Mammary epithelial cell (primary cell): ENCODE data around the gene LDLRAD4.

Experiments
- CTCF ChIP-seq, 2 donors: IDR thresholded peaks in 1 of 2; conservative IDR thresholded peaks in 1 of 2; 2 replicates each; pipeline ENCODE4 v1.5.1; 2011 to 2012; ENCODE audit warnings: inconsistent platforms in 2 of 2, low read length in 2 of 2, mild to moderate bottlenecking in 2 of 2, control low read depth in 1 of 2, low read depth in 1 of 2; ENCODE audit not compliant: insufficient read depth in 1 of 2; ENCODE audit errors: extremely low read depth in 1 of 2
- EZH2 ChIP-seq: IDR thresholded peaks from 2 replicates; pipeline ENCODE4 v1.6.1; 2012; ENCODE audit warnings: low read length, inconsistent platforms, borderline replicate concordance

DNA sequence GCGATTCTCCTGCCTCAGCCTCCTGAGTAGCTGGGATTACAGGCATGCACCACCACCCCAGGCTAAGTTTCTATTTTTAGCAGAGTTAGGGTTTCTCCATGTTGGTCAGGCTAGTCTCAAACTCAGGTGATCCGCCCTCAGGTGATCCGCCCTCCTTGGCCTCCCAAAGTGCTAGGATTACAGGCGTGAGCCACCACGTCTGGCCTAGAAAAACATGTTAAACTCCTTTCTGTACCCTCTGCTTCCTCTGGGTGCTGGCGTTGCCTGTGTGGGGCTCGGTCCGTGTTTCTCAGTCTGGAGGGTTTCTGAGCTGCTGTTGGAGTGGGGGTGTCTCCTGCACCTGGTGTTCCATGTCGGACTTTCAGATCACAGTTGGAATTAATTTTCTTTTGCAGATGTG lies 17.9 kb downstream of the LDLRAD4 start:
- TF ChIP-seq CTCF (conservative IDR thresholded peaks at IDR 0.05 in 1 of 2, IDR thresholded peaks at IDR 0.05 in 1 of 2; ENCODE audit: extremely low read depth in 1 of 2, insufficient read depth in 1 of 2, low read depth in 1 of 2, low read length in 2 of 2), result no peak
- TF ChIP-seq EZH2, result no peak
